Measurements from ENCODE around the gene PSAPL1.

GRCh38 chr4:7464259-7464655, 29.5 kb upstream of the PSAPL1 start:
- TF ChIP-seq POLR2A (IDR thresholded peaks at IDR 0.05): no peak
- no peak for TF ChIP-seq CTCF (IDR thresholded peaks at IDR 0.05)
